OCI-LY3 (cell line): ENCODE data around the gene RTN4R.

Experiments used
- H2AFZ ChIP-seq: fragments of 200-600, 300-600 bp; shearing (Covaris generic); 2 replicates; pipeline ENCODE4 v1.6.0; 2014; ENCODE audit warnings: antibody characterized with exemption, low read depth, low read length
- H3K27ac ChIP-seq: fragments of 200-600, 300-600 bp; sonication (generic); 2 replicates; pipeline ENCODE4 v1.5.1; 2014; ENCODE audit warnings: mild to moderate bottlenecking, low read length, moderate library complexity, mixed read lengths
- H3K27me3 ChIP-seq: fragments of 200-600, 300-600 bp; sonication (generic); 2 replicates; pipeline ENCODE4 v1.6.1; 2014; ENCODE audit warnings: low read depth, low read length, mixed read lengths
- H3K36me3 ChIP-seq: fragments of 200-600, 300-600 bp; sonication (generic); replicated peaks from 2 replicates; pipeline ENCODE3; 2014; ENCODE audit warnings: low read depth, low read length, mixed read lengths
- H3K4me1 ChIP-seq: fragments of 300-600, 200-600 bp; sonication (generic); 2 replicates; pipeline ENCODE4 v1.6.1; 2014; ENCODE audit warnings: low read length, mixed read lengths
- H3K4me2 ChIP-seq: fragments of 200-600, 300-600 bp; sonication (generic); 2 replicates; pipeline ENCODE4 v1.6.1; 2014; ENCODE audit warnings: low read length, mixed read lengths
- H3K4me3 ChIP-seq: fragments of 300-600, 200-600 bp; sonication (generic); 2 replicates; pipeline ENCODE4 v1.5.1; 2014; ENCODE audit warnings: antibody characterized with exemption, mild to moderate bottlenecking, low read length, moderate library complexity
- H3K79me2 ChIP-seq: fragments of 300-600, 200-600 bp; shearing (Covaris generic); 2 replicates; pipeline ENCODE4 v1.6.1; 2014; ENCODE audit warnings: mild to moderate bottlenecking, low read length, mixed read lengths
- H3K9ac ChIP-seq: fragments of 300-600, 200-600 bp; shearing (Covaris generic); 2 replicates; pipeline ENCODE4 v1.6.0; 2014; ENCODE audit warnings: mild to moderate bottlenecking, low read length, moderate library complexity
- H3K9me3 ChIP-seq: fragments of 200-600, 300-600 bp; shearing (Covaris generic); 2 replicates; pipeline ENCODE4 v1.6.1; 2014; ENCODE audit warnings: low read length, mixed read lengths; ENCODE audit not compliant: insufficient read depth
- H4K20me1 ChIP-seq: fragments of 200-600, 300-600 bp; sonication (generic); 2 replicates; pipeline ENCODE4 v1.6.1; 2016; ENCODE audit warnings: low read length, mixed read lengths; ENCODE audit not compliant: insufficient read depth
- CTCF ChIP-seq: fragments of 200-600, 300-600 bp; sonication (generic); IDR thresholded peaks from 2 replicates; pipeline ENCODE4 v1.5.1; 2014; ENCODE audit warnings: antibody characterized with exemption, low read length, low read depth
- EZH2phosphoT487 ChIP-seq: fragments of 200-600 bp; shearing (Covaris generic); IDR thresholded peaks from 2 replicates; pipeline ENCODE4 v1.6.1; 2018; ENCODE audit warnings: antibody characterized with exemption, mixed run types, low read depth

Gene RTN4R

GRCh38 chr22:20242393-20243175 lies 25.5 kb downstream of the RTN4R start:
- no peak overlapping the region for H2AFZ ChIP-seq
- H3K4me1 ChIP-seq, result peaks cover 6% of the 10 kb centered on the region; the same call in 1 of the 2 replicates
- H4K20me1 ChIP-seq, result no peaks in the 10 kb centered on the region
- no peak overlapping the region for H3K4me2 ChIP-seq
- no peak overlapping the region for H3K27ac ChIP-seq
- no peak overlapping the region for H3K9ac ChIP-seq
- TF ChIP-seq EZH2phosphoT487, result no peak
- no peak for TF ChIP-seq CTCF
- H3K9me3 ChIP-seq, result no peaks in the 10 kb centered on the region
- H3K79me2 ChIP-seq, result no peaks in the 10 kb centered on the region
- no peaks in the 10 kb centered on the region for H3K27me3 ChIP-seq
- no peak overlapping the region for H3K4me3 ChIP-seq
- H3K36me3 ChIP-seq, result no peaks in the 10 kb centered on the region

DNA sequence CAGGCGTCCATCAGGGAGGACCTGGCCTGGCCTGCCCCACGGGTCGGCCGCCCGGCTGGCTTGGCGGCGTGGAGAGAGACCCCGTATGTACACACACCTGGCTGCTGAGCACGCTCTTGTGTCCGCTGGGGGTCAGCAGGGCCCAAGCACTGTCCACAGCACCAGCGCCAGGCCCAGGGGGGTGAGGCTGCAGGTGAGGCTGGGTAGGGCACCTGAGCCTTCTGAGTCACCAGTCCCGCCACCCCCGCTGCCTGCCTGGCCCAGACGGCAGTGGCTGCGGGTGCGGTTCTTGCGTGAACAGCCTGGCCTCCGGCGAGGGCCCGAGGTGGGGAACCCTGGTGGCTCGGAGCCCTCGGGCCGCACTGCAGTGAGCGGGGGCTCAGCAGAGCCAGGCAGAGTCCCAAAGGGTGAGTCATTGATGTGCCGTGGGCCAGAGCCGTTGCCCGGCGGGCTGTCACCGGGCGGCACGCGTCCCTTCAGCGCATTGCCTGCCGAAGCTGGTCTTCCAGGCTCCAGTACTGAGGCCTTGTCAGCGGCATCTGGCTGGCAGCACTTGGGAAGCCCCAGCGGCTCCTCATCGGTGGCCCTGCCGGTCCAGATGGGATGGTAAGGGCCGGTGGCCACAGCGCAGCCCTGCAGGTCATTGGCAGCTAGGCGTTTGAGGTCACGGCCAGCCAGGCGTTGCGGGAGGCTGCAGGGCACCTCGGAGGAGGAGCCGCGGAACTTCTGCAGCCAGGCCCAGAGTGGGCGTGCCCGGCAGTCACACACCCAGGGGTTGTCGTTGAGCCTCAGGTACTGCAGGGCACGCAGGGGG lies 26.3 kb downstream of the RTN4R start:
- Histone ChIP-seq H3K9me3 (no peaks in the 10 kb centered on the region), H3K4me1 (peaks cover 6% of the 10 kb centered on the region; the same call in 1 of the 2 replicates), H3K27ac (no peak overlapping the region), H3K27me3 (no peaks in the 10 kb centered on the region), H3K4me2 (no peak overlapping the region), H4K20me1 (no peaks in the 10 kb centered on the region), H3K79me2 (no peaks in the 10 kb centered on the region), H3K9ac (no peak overlapping the region), H2AFZ (no peak overlapping the region), H3K36me3 (no peaks in the 10 kb centered on the region), H3K4me3 (no peak overlapping the region)
- TF ChIP-seq EZH2phosphoT487 (no peak), CTCF (no peak)

GRCh38 chr22:20240900-20241299 lies 27.2 kb downstream of the RTN4R start:
- Histone ChIP-seq H3K4me2 (no peak overlapping the region), H3K36me3 (no peaks in the 10 kb centered on the region), H3K4me3 (no peak overlapping the region), H2AFZ (no peak overlapping the region), H3K79me2 (no peaks in the 10 kb centered on the region), H3K9ac (no peak overlapping the region), H3K27ac (no peak overlapping the region), H3K9me3 (no peaks in the 10 kb centered on the region), H3K4me1 (peaks cover 6% of the 10 kb centered on the region; the same call in 1 of the 2 replicates), H4K20me1 (no peaks in the 10 kb centered on the region), H3K27me3 (no peaks in the 10 kb centered on the region)
- TF ChIP-seq CTCF (no peak), EZH2phosphoT487 (no peak)

- no peak overlapping the region for H3K9ac ChIP-seq
- H4K20me1 ChIP-seq, result no peaks in the 10 kb centered on the region
- no peaks in the 10 kb centered on the region for H3K36me3 ChIP-seq
- TF ChIP-seq EZH2phosphoT487, result no peak
- no peak for TF ChIP-seq CTCF
- peaks cover 6% of the 10 kb centered on the region; the same call in 1 of the 2 replicates for H3K4me1 ChIP-seq
- no peak overlapping the region for H2AFZ ChIP-seq
- no peak overlapping the region for H3K27ac ChIP-seq
- H3K27me3 ChIP-seq, result no peaks in the 10 kb centered on the region
- H3K4me2 ChIP-seq, result no peak overlapping the region
- H3K79me2 ChIP-seq, result no peaks in the 10 kb centered on the region
- H3K9me3 ChIP-seq, result no peaks in the 10 kb centered on the region
- no peak overlapping the region for H3K4me3 ChIP-seq
These were observed 27.7 kb downstream of the RTN4R start for GRCh38 chr22:20240447-20240764.
